Fibroblast of mammary gland (primary cell): ENCODE results near the gene CSTF2T.

Experiments used
- DNase-seq: peaks from one replicate; pipeline ENCODE4 v3.0.0-alpha.2; 2010; ENCODE audit warnings: low read depth
- H3K4me3 ChIP-seq: 2 replicates; pipeline ENCODE4 v1.5.1; 2011; ENCODE audit warnings: low read depth, mild to moderate bottlenecking, low read length, moderate library complexity; ENCODE audit not compliant: control insufficient read depth
- TF ChIP-seq, protein P1 (sequence below): conservative IDR thresholded peaks from 2 replicates; pipeline ENCODE4 v1.5.1; 2011; ENCODE audit warnings: low read depth, low read length, inconsistent platforms; ENCODE audit not compliant: control insufficient read depth, insufficient read depth

Gene CSTF2T

DNA sequence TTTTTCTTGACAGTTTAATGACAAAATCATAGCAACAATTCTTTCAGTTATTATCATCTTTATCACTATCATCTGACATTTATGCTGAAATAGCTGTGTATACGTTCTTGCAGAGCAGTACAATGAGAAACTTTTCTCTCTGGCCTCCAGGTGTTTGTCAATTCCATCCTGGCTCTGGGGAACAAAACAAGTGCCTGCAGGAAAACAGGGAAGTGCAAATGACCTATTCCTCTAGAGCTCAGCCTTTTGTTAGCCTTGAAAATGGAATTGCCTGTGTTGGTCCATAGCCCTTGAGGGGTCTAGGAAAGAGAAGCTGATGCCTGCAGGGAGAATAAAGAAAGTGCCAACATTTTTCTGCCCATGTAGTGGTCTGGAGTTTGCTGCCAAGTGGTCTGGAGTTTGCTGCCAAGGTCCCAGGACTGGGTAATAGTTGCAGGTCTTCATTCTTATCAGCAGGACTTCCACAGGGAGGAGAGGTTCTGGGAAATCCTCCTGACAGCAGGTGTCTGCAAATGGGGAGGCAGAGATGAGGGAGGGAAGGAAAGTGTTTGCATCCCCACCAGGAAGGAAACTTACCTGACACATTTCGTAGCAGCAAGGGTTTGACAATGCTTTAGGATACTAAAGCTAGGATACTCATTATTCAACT lies 10.1 kb upstream of the CSTF2T start:
- H3K4me3 ChIP-seq, result no peak overlapping the region
- TF ChIP-seq, protein P1, sequence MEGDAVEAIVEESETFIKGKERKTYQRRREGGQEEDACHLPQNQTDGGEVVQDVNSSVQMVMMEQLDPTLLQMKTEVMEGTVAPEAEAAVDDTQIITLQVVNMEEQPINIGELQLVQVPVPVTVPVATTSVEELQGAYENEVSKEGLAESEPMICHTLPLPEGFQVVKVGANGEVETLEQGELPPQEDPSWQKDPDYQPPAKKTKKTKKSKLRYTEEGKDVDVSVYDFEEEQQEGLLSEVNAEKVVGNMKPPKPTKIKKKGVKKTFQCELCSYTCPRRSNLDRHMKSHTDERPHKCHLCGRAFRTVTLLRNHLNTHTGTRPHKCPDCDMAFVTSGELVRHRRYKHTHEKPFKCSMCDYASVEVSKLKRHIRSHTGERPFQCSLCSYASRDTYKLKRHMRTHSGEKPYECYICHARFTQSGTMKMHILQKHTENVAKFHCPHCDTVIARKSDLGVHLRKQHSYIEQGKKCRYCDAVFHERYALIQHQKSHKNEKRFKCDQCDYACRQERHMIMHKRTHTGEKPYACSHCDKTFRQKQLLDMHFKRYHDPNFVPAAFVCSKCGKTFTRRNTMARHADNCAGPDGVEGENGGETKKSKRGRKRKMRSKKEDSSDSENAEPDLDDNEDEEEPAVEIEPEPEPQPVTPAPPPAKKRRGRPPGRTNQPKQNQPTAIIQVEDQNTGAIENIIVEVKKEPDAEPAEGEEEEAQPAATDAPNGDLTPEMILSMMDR, result no peak
- DNase-seq, result no peak

DNA sequence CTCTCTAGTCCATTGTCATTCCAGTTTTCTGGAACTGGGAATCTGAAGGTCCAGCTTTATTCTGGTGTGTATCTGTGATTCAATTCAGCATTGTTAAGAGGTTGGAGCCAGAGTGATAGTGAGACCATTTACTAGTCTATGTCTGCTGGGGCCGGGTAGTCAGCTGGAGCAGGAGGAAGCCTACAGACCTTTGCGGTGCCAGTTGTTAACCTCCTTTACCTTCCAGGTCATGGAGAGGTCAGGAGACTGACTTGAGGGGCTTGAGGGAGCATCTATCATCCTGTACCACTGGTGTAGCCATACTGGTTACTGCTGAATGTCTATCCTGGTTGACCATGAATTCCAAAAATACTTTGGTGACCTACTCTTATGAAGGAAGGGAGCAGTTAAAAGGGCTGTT lies 9.2 kb upstream of the CSTF2T start:
- TF ChIP-seq, protein P1, result no peak

DNA sequence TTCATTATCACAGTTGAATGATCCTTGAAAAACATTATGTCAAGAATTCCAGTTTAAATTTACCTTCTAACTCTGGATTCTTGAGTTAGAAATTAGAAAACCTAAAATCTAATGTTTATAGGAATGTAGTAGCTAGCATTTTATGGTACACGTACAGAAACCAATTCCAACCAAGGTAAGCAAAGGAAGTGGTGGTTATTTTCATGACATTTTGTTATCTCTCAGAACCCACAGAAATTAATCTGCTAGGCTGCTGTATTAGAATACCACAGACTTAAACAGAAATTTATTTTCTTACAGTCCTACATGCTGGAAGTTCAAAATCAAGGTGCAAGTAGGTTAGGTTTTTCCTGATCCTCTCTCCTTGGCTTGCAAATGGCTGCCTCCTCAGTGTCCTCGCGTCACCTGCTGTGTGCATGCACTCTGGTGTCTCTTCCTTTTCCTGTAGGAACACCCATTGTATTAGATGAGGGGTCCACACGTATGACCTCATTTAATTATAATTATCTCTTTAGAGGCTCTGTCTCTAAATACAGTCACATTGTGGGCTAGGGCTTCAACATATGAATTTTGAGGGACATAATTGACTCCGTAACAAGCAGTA lies 8.5 kb upstream of the CSTF2T start:
- DNase-seq, result no peak
- TF ChIP-seq, protein P1, result no peak
- H3K4me3 ChIP-seq, result no peak overlapping the region

More for the DNA sequence above, 9.2 kb upstream of the CSTF2T start:
- DNase-seq, result no peak
- H3K4me3 ChIP-seq, result no peak overlapping the region

DNA sequence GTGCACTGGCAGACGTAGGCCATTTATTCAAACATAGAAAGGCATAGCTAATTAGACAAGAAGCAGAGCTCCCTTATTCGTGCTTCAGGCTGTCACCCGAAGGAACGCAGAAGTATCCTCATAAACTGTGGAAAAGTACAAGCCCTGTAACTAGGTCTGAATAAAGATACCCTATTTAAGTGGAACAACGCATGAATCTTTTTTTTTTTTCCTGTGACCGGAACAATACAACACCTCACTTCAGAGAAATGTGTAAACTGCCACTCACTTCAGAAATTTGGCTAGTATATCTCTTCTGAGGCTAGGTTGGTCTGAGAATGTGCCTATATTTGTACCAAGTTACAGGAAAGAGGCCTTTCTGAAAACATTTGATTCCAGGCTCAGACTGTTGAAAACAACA lies 8.0 kb upstream of the CSTF2T start:
- DNase-seq, result no peak
- H3K4me3 ChIP-seq, result no peak overlapping the region
- TF ChIP-seq, protein P1, result no peak

DNA sequence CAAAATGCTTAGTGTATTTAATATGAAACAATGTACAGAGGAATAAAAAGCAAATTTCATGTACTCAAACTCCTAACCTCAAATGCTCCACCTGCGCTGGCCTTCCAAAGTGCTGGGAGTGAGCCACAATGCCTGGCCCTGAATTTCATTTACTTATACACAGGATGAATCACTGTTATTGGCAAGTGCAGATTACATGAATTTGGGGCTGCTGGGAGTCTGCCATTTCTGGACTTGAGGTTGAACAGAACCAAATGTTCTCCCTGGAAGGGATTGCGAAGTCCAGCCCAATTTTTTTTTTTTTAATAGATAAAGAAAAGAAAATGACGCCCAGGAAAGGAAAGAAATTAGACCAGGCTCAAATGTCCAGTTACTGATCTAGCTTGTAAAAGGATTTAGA lies 6.8 kb upstream of the CSTF2T start:
- DNase-seq, result peak; percentile 95
- no peak overlapping the region for H3K4me3 ChIP-seq
- TF ChIP-seq, protein P1, result no peak

DNA sequence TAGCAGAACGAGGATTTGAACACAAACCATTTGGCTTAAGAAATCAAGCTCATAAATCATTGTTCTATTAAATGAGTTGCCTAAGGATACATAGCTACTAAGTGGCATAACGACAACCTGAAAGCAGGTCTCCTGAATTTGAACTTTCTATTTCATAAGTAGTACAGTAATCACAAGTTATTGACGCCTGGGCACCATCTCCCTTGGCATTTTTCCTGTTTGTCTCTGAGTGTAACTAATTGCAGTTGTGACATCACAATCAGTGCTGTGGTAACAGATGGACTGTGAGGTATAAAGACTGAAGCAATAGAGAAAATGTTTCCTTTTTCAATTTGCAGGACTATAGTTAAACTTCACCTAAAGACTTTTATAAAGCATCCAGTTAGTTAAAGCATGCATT lies 6.4 kb upstream of the CSTF2T start:
- DNase-seq, result peak; percentile 43
- H3K4me3 ChIP-seq, result no peak overlapping the region
- TF ChIP-seq, protein P1, result no peak
